ENCODE data around the gene ERMN.

ERMN gene

DNA sequence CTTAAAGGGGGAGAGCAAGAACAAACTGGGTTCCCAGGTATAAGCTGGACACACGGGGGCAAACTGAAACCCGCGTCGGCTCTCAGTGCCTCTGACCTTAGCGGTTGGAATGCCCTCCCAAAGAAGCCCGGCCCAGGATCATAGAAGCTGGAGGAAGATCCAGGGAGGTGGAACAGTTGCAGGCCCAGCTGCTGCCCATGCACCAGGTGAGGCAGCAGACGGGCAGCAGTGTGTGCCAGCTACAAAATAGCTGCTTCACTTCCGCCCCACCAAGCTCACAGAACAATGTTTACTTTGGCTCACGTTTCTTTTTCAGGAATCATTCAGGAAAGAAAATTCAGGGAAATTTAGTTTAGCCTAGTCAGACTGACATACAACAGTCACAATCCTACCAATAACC, 3.9 kb upstream of the ERMN start:
- DNase-seq (ENCODE audit: low read depth), result no peak
- no peak overlapping the region for H3K4me3 ChIP-seq (ENCODE audit: control insufficient read depth, low read depth, low read length)
- TF ChIP-seq, protein P1, sequence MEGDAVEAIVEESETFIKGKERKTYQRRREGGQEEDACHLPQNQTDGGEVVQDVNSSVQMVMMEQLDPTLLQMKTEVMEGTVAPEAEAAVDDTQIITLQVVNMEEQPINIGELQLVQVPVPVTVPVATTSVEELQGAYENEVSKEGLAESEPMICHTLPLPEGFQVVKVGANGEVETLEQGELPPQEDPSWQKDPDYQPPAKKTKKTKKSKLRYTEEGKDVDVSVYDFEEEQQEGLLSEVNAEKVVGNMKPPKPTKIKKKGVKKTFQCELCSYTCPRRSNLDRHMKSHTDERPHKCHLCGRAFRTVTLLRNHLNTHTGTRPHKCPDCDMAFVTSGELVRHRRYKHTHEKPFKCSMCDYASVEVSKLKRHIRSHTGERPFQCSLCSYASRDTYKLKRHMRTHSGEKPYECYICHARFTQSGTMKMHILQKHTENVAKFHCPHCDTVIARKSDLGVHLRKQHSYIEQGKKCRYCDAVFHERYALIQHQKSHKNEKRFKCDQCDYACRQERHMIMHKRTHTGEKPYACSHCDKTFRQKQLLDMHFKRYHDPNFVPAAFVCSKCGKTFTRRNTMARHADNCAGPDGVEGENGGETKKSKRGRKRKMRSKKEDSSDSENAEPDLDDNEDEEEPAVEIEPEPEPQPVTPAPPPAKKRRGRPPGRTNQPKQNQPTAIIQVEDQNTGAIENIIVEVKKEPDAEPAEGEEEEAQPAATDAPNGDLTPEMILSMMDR (IDR thresholded peaks at IDR 0.05; ENCODE audit: control insufficient read depth, insufficient read depth, low read depth, low read length, missing control alignments), result no peak

DNA sequence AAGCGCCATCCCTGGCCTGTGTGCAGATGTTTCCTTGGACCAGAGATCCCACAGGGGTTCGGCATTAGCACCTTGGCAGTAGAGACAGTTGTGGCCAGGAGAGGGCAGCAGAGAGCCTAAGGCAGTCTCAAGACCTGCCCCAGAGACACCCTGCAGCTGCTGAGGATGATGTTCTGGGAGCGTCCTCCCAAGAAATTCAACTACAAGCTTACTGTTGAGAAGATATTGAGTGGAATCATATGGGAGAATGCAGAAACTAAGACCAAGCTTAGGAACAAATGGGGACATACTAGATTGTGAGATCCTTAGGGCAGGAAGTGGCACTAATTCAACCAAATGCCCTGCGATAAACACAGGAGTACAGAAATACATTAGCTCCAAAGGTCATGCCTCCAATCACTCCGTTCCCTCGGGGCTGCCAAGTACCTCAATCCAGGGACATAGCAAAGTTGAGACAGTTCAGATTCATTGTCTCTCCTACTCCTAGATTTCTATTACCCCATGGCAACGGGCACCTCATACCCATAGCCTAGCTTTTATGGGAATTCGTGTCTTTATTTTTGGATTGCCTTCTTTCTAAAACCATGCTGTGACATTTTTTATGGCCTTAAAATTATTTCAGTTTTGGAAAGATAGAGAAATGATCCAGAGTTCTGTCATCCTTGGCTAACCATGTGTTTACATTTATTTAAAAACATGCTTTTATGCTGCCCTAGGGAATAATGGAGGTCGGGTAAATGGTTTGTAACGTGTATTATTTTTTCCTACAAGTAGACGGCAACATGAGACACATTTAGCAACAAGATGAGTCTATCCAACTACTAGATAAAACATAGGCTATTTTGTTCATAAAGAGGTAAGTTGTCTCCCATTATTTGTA, 2.2 kb upstream of the ERMN start:
- H3K4me3 ChIP-seq (ENCODE audit: control insufficient read depth, low read depth, low read length), result no peak overlapping the region
- DNase-seq (ENCODE audit: low read depth), result no peak
- TF ChIP-seq, protein P1 (IDR thresholded peaks at IDR 0.05; ENCODE audit: control insufficient read depth, insufficient read depth, low read depth, low read length, missing control alignments), result peak; percentile 98

DNA sequence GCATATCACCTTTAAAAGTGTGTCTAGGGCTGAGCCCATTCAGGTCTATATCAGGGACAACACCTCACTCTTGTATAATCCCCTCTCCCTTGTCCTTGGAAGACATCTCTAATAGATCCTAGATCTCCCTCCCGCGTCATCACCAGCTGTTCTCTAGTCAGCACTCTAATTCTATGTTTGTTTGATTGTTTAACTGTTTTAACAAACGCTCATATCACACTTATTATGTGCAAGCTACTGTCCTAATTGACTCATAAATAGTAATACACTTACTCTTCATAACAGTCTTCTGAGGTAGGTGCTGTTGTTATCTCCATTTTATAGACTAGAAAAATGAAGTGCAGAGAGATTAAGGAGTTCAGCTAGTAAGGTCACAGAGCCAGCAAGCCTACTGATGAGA, 1.6 kb upstream of the ERMN start:
- TF ChIP-seq, protein P1 (IDR thresholded peaks at IDR 0.05; ENCODE audit: control insufficient read depth, insufficient read depth, low read depth, low read length, missing control alignments), result no peak
- H3K4me3 ChIP-seq (ENCODE audit: control insufficient read depth, low read depth, low read length), result no peak overlapping the region
- no peak for DNase-seq (ENCODE audit: low read depth)

DNA sequence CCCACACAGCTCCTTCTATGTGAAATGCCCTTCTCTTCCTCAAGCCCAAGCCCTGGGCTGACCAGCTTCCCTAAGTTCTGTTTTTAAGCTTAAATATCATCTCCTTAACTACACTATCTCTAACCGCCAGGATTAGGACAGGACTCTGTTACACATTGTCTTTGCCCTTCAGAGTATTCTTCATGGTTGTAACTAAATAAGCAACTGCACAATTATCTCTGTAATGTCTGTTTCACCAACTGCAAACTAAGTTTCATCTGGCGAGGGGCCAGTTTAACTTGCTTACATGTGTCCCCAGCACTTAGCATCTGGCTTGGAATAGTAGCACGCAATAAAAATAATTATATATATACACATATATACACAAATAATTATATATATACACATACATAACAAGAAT, 1.1 kb upstream of the ERMN start:
- no peak for DNase-seq (ENCODE audit: low read depth)
- no peak overlapping the region for H3K4me3 ChIP-seq (ENCODE audit: control insufficient read depth, low read depth, low read length)
- TF ChIP-seq, protein P1 (IDR thresholded peaks at IDR 0.05; ENCODE audit: control insufficient read depth, insufficient read depth, low read depth, low read length, missing control alignments), result no peak

DNA sequence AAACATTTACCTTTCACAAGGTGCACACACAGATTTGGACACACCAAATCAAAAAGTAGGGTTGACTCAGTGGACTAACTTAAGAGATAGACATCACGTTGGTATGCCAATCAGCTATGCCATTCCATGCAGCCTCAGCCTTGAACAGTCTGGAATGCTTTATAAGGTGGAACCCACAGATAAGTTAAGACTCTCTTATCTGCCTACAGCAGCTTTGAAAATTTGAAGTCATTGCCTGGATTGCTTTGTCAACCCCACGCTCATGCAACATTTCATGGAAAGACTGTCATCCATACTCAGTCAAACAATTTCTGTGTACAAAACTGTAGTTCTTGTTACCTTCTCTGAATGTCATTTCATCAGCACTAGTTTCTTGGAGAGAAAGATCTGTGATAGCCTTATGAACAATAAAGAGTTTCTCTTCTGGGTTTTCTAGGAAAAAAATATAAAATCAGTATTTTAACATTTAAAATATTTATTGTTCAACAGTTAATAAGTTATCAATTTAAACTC, 1.2 kb downstream of the ERMN start:
- TF ChIP-seq, protein P1 (IDR thresholded peaks at IDR 0.05; ENCODE audit: control insufficient read depth, insufficient read depth, low read depth, low read length, missing control alignments), result no peak
- DNase-seq (ENCODE audit: low read depth), result no peak
- no peak overlapping the region for H3K4me3 ChIP-seq (ENCODE audit: control insufficient read depth, low read depth, low read length)

DNA sequence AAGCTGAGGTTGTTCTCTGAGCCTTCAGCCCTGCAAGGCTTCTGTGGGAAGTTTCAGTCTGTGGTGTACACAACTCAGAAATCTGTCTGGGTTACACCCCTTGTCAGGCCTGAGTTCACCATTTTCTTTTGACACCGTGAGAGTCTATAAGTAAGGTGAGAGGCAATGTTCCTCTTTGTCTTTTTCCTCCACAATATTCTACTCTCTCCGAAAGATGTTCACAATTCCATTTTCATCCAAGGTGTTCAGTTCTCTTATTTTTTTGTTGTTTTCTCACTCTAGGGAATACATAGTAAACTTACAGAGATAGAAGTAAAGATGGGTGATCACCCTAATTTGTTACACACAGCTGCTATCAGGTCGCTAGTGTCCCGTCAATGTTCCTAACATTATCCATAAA, 3.2 kb downstream of the ERMN start:
- no peak for DNase-seq (ENCODE audit: low read depth)
- H3K4me3 ChIP-seq (ENCODE audit: control insufficient read depth, low read depth, low read length), result no peak overlapping the region
- TF ChIP-seq, protein P1 (IDR thresholded peaks at IDR 0.05; ENCODE audit: control insufficient read depth, insufficient read depth, low read depth, low read length, missing control alignments), result no peak
